HepG2 (cell line): ENCODE results near the gene ZNF783. TPM values are rescaled to one million over a fixed set of nuclear protein-coding genes. Genes with fewer than 3 reads are reported as not detected.
A peak's percentile ranks its signal among the peaks of the same experiment; 100 is the strongest.

Experiments used
- ATF7 ChIP-seq, 2 experiments: fragments of 450-650 bp in 1 of 2; sonication (generic) in 1 of 2; formaldehyde crosslinking in 1 of 2; IDR thresholded peaks; 2 replicates each; pipeline versions ENCODE4 v1.4.0 to v1.6.1; 2016 to 2020; ENCODE audit warnings: antibody characterized with exemption in 1 of 2, mild to moderate bottlenecking in 1 of 2, missing genetic modification reagents in 1 of 2
- FOXK2 ChIP-seq: fragments of 450-650 bp; IDR thresholded peaks from 2 replicates; pipeline ENCODE4 v1.6.1; 2016
- HNRNPH1 ChIP-seq: fragments of 200-400 bp; formaldehyde crosslinking; optimal IDR thresholded peaks from 2 replicates; pipeline ENCODE3; 2017; ENCODE audit warnings: mild to moderate bottlenecking, low read depth, low read length
- KLF15 ChIP-seq: sonication (generic); formaldehyde crosslinking; IDR thresholded peaks from 2 replicates; pipeline ENCODE4 v1.8.1; 2023; ENCODE audit warnings: borderline replicate concordance, mild to moderate bottlenecking, inconsistent platforms, missing genetic modification reagents, mixed read lengths
- NCOA5 ChIP-seq: sonication (generic); formaldehyde crosslinking; IDR thresholded peaks from 2 replicates; pipeline ENCODE4 v1.4.0; 2020; ENCODE audit warnings: missing genetic modification reagents
- NFKBIZ ChIP-seq: IDR thresholded peaks from 2 replicates; pipeline ENCODE4 v1.6.1; 2018; ENCODE audit warnings: missing genetic modification reagents, missing compliant biosample characterization
- NPAS2 ChIP-seq: sonication (generic); formaldehyde crosslinking; IDR thresholded peaks from 2 replicates; pipeline ENCODE4 v1.8.0; 2022; ENCODE audit warnings: mild to moderate bottlenecking, missing genetic modification reagents, borderline replicate concordance
- RAD21 ChIP-seq: fragments of 450-650 bp; formaldehyde crosslinking; IDR thresholded peaks from 2 replicates; pipeline ENCODE4 v1.5.0; 2020; ENCODE audit warnings: mild to moderate bottlenecking
- SMAD1 ChIP-seq: sonication (generic); formaldehyde crosslinking; IDR thresholded peaks from 2 replicates; pipeline ENCODE4 v1.4.0; 2020; ENCODE audit warnings: missing genetic modification reagents, low read depth, mild to moderate bottlenecking, borderline replicate concordance
- ZNF205 ChIP-seq: IDR thresholded peaks from 2 replicates; pipeline ENCODE4 v1.6.1; 2018; ENCODE audit warnings: missing biosample characterization, missing genetic modification reagents
- ZNF232 ChIP-seq: sonication (generic); formaldehyde crosslinking; IDR thresholded peaks from 2 replicates; pipeline ENCODE4 v1.4.0; 2020; ENCODE audit warnings: missing genetic modification reagents, borderline replicate concordance
- ZNF282 ChIP-seq: fragments of 450-650 bp; IDR thresholded peaks from 2 replicates; pipeline ENCODE4 v1.6.1; 2018; ENCODE audit not compliant: partially characterized antibody
- ZNF292 ChIP-seq: sonication (generic); formaldehyde crosslinking; IDR thresholded peaks from 2 replicates; pipeline ENCODE4 v1.8.1; 2022; ENCODE audit warnings: mild to moderate bottlenecking, low read depth, missing genetic modification reagents, borderline replicate concordance
- ZNF556 ChIP-seq: sonication (generic); formaldehyde crosslinking; IDR thresholded peaks from 2 replicates; pipeline ENCODE4 v1.4.0; 2020; ENCODE audit warnings: mild to moderate bottlenecking, missing genetic modification reagents, borderline replicate concordance
- polyA plus RNA-seq, 8 experiments: library from polyadenylated mRNA; depleted of rRNA in 3 of 8; stranded (reverse) in 7 of 8; unstranded in 1 of 8; fragments of >200 nt; fragmentation: Illumina TruSeq in 4 of 8; extraction: Trizol in 4 of 8; gene quantifications; 2 replicates each; pipeline versions ENCODE4 v1.2.1 to v1.2.3, GENCODE V29; 2011 to 2016; ENCODE audit warnings: low read depth in 4 of 8, missing spikeins in 1 of 8, mixed read lengths in 1 of 8; ENCODE audit not compliant: insufficient read depth in 1 of 8
- total RNA-seq, 5 experiments: library from RNA; depleted of rRNA; stranded (reverse); fragments of >200 nt; fragmentation: Illumina TruSeq; extraction: Trizol; gene quantifications; 2 replicates each; pipeline ENCODE4 v1.2.3, GENCODE V29; 2016; ENCODE audit warnings: low read depth in 1 of 5
- TF ChIP-seq, protein P1 (sequence below): sonication (generic); formaldehyde crosslinking; IDR thresholded peaks from 2 replicates; pipeline ENCODE4 v1.5.0; 2020; ENCODE audit warnings: missing genetic modification reagents
- TF ChIP-seq, protein P2 (sequence below): sonication (generic); formaldehyde crosslinking; IDR thresholded peaks from 2 replicates; pipeline ENCODE4 v1.8.0; 2022; ENCODE audit warnings: low read depth, missing genetic modification reagents
- TF ChIP-seq, protein P3 (sequence below): sonication (generic); formaldehyde crosslinking; IDR thresholded peaks from 2 replicates; pipeline ENCODE4 v1.9.0; 2021; ENCODE audit warnings: mild to moderate bottlenecking, missing genetic modification reagents

ZNF783 gene
- total and polyA plus RNA-seq, 2 of the 13 experiments (the other 11 are each of a cell fraction or from before 2014, with no cell fraction given), result 4.1 to 5.2 TPM

DNA sequence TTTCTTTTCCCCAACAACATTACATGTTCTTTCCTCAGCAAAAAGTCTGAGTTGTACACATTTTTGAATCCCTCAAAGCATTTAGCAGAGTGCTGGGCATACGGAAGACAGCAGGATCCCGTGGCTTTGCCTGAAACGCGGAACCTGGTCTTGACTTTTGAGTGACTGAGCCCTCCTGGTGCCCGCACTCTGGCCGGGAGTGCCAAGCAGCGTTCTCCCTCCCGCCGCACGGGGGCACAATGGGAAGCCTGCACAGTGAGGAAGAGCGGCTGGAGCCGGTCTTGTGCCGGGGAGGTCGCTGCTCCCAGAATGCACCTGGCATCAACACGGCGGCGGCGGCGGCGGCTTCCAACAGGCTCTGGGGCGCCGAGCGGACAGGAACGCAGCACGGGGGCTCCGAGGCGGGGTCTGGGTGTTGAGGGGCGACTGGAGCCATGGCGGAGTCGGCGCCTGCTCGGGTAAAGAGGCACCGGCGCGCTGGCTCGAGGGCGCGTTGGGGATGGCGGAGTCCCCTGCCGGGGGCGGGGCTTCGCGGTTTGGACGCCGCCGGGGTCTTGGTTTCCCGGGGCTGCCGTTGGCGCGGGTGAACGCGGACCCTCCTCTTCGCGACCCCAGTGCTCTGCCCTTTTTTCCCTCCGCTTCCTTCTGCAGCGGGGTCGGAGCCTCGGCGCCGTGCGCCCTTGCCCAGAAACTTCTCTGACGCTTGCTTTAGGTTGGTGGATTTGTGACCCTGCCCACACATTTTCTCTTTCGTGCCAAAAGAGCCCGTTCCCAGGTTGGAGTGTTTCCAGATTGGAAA lies 22.5 kb upstream of the ZNF783 start, which contains the start of gene ZNF212 (continued):
- TF ChIP-seq, protein P1, sequence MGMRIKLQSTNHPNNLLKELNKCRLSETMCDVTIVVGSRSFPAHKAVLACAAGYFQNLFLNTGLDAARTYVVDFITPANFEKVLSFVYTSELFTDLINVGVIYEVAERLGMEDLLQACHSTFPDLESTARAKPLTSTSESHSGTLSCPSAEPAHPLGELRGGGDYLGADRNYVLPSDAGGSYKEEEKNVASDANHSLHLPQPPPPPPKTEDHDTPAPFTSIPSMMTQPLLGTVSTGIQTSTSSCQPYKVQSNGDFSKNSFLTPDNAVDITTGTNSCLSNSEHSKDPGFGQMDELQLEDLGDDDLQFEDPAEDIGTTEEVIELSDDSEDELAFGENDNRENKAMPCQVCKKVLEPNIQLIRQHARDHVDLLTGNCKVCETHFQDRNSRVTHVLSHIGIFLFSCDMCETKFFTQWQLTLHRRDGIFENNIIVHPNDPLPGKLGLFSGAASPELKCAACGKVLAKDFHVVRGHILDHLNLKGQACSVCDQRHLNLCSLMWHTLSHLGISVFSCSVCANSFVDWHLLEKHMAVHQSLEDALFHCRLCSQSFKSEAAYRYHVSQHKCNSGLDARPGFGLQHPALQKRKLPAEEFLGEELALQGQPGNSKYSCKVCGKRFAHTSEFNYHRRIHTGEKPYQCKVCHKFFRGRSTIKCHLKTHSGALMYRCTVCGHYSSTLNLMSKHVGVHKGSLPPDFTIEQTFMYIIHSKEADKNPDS, result no peak
- TF ChIP-seq ZNF292 (CRISPR knock-in tag) (no peak), NPAS2 (CRISPR knock-in tag) (no peak), HNRNPH1 (no peak), ATF7 (IDR thresholded peaks at IDR 0.05) (no peak), ATF7 (CRISPR knock-in tag; IDR thresholded peaks at IDR 0.05) (0 out of 2 replicates have a peak, but pooled peaks have one; percentile 34), KLF15 (CRISPR knock-in tag) (no peak), ZNF205 (peak; percentile 86), RAD21 (peak; percentile 57), NCOA5 (CRISPR knock-in tag) (no peak), ZNF232 (CRISPR knock-in tag) (no peak), ZNF556 (peak; percentile 91; the same call in 1 of the 2 replicates), FOXK2 (peak; percentile 56), NFKBIZ (0 out of 2 replicates have a peak, but pooled peaks have one; percentile 58), ZNF282 (no peak), SMAD1 (CRISPR knock-in tag) (0 out of 2 replicates have a peak, but pooled peaks have one; percentile 36)
- TF ChIP-seq, protein P2, sequence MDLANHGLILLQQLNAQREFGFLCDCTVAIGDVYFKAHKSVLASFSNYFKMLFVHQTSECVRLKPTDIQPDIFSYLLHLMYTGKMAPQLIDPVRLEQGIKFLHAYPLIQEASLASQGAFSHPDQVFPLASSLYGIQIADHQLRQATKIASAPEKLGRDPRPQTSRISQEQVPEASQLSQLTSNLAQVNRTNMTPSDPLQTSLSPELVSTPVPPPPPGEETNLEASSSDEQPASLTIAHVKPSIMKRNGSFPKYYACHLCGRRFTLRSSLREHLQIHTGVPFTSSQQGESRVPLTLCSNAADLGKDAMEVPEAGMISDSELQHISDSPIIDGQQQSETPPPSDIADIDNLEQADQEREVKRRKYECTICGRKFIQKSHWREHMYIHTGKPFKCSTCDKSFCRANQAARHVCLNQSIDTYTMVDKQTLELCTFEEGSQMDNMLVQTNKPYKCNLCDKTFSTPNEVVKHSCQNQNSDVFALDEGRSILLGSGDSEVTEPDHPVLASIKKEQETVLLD, result no peak
- TF ChIP-seq, protein P3, sequence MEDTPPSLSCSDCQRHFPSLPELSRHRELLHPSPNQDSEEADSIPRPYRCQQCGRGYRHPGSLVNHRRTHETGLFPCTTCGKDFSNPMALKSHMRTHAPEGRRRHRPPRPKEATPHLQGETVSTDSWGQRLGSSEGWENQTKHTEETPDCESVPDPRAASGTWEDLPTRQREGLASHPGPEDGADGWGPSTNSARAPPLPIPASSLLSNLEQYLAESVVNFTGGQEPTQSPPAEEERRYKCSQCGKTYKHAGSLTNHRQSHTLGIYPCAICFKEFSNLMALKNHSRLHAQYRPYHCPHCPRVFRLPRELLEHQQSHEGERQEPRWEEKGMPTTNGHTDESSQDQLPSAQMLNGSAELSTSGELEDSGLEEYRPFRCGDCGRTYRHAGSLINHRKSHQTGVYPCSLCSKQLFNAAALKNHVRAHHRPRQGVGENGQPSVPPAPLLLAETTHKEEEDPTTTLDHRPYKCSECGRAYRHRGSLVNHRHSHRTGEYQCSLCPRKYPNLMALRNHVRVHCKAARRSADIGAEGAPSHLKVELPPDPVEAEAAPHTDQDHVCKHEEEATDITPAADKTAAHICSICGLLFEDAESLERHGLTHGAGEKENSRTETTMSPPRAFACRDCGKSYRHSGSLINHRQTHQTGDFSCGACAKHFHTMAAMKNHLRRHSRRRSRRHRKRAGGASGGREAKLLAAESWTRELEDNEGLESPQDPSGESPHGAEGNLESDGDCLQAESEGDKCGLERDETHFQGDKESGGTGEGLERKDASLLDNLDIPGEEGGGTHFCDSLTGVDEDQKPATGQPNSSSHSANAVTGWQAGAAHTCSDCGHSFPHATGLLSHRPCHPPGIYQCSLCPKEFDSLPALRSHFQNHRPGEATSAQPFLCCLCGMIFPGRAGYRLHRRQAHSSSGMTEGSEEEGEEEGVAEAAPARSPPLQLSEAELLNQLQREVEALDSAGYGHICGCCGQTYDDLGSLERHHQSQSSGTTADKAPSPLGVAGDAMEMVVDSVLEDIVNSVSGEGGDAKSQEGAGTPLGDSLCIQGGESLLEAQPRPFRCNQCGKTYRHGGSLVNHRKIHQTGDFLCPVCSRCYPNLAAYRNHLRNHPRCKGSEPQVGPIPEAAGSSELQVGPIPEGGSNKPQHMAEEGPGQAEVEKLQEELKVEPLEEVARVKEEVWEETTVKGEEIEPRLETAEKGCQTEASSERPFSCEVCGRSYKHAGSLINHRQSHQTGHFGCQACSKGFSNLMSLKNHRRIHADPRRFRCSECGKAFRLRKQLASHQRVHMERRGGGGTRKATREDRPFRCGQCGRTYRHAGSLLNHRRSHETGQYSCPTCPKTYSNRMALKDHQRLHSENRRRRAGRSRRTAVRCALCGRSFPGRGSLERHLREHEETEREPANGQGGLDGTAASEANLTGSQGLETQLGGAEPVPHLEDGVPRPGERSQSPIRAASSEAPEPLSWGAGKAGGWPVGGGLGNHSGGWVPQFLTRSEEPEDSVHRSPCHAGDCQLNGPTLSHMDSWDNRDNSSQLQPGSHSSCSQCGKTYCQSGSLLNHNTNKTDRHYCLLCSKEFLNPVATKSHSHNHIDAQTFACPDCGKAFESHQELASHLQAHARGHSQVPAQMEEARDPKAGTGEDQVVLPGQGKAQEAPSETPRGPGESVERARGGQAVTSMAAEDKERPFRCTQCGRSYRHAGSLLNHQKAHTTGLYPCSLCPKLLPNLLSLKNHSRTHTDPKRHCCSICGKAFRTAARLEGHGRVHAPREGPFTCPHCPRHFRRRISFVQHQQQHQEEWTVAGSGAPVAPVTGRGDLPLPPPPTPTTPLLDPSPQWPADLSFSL (CRISPR knock-in tag), result no peak
